Inferior parietal cortex (tissue), 1 donor: ENCODE results near the gene ASB5.

ENCODE experiments used
- DNase-seq: peaks from one replicate; pipeline ENCODE4 v3.0.0-alpha.2; 2016; ENCODE audit errors: extremely low spot score

Gene ASB5

DNA sequence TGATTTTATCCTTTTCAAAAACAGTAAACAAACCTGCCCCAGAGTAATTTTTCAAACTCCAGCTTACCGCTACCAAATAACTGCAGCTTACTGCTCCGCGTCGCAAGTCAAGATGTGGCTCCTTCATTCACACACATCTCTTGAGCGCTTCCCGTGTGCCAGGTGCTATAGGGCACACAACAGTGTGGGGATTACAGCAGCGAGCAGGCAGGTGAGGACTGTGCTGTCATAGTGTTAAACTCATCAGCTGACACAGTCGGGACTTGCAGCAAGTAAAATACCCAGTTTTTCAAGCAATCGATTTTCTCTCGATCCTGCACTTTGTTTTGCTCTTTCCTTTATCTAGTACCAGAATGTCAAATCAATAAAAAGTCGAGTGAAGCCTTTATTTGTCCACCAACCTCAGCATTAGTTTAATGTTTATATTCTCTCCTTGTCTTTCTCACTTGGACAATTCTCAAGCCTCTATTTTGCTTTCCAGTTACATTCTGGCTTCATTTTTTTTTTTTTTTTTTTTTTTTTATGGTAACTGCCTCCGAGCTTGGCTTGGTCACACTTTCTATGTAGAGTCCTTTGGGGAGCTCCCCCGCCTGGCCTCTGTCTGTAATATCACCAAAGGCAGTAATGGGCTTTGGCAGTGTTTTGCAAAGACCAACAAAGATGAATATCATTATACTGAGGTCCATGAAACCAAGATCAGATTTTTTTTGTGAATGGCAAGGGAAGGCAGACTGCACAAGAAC lies 8.3 kb upstream of the ASB5 start:
- DNase-seq = peak; percentile 60

DNA sequence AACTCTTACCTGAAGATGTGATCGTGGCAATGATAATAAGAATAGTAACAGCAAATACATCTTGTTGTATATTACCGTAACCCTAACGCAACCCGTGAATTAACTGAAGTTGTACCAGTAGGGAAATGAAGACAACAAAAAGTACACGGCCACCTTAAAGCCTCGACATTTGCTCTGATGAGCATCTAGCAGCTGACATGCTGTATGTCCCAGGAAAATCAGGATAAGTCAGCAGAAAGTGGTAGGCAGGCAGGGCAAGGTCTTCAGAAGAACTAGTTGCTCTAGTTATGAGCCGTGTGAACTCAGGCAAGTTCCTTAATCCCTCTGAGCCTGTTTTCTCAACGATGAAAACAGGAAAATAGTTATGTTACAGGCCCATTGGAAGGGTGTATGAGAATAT lies 7.7 kb upstream of the ASB5 start:
- no peak for DNase-seq

DNA sequence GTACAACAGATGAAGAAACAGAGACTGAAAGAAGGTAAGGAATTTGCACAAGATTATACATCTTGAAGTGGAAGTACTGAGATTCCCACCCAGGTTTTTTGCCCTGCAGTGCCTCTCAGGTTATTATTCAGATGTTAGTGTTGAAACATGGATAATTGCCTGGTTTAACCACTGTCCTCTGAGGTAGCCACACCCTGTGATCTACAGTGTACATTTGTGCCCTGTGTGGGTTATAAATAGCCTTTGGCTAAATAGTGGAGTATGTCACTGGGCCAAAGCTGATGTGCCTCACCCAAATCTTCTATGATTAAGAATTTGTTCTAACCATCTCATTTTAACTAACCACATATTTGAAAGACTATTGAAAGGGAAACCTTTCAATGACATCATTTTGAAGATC lies 5.4 kb upstream of the ASB5 start:
- no peak for DNase-seq

DNA sequence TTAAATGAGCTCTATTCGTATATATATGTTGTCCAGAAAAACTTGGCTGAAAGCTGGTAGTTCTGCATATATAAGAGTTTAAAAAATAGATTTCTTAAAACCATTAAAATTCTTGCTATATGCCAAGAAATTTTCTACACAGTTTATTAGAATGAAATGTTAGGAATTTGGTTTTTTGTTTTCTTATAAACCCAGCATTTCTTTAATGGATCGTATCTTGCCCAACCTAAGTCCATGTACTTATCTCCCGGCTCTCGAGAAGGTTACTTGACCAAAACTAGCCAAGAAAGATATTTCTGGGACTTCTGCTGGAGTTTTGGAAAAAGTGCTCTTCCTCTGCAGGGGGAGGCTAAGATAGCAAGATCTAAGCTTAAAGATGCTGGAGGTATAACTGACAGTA lies 4.7 kb upstream of the ASB5 start:
- DNase-seq = no peak

DNA sequence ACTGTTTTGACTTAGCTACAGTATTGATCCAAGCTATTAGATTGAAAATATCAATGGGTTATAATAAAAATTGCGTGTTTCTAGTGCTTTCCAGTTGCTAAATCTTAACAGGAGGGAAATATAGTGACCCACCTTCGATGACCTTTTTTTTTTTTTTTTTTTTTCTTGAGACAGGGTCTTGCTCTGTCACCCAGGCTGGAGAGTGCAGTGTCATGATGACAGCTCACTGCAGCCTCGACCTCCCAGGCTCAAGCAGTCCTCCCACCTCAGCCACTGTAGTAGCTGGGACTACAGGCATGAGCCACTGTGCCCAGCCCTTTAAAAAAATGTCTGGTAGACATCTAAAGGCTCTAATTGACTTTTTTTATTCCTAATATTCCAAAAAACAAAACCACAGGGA lies 3.8 kb upstream of the ASB5 start:
- DNase-seq = no peak

DNA sequence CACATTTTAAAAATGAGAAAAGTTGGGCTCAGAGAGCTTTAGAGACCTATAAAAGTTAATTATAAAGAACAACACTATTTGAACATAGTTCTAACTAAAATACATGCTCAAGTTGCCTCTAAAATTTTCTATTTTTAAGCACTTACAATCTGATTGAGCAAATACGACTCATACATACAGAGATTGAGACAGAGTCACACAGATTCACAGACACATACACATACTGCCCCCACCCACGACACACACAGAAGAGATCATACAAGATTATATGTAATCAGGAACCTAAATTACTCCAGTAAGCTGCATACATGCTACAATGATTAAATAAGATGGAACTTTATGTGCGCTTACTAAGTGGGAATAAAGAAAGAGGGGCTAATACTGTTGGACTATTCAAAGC lies 2.7 kb upstream of the ASB5 start:
- no peak for DNase-seq

DNA sequence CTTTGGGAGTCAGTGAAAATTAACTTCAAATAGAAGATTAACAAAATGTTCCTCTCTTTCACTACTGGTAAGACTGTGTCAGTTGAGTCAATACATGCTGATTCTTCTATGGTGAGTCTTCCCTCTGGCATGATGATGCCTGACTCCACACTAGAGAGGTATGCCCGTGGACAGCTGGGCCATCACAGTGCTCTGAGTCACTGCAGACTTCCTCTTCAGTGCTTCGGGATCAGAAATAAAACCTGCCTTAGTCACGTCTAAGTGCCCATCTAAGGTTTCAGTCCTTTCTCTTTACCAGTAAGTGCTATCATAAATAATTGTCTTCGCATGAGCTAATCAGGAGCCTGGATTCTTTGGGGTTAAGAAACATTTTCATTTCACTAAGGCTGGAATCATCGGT lies 1.6 kb upstream of the ASB5 start:
- no peak for DNase-seq

DNA sequence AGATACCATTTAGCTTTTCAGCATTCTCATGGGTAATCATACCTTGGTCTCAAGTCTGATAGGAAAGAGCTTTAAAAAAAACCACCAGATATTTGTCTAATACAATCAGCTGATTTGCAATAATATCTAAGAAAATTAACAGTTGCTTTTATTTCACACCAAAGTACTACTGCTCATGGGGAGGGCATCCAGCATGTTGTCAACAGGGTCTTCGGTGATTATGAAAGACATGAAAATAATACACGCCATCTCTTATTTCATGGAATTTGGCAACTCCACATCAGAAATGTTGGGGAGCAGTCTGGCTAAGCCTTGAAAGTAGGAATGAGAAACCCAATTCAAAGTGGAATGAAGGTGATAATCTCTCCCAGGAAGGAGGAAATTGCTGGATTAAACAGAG lies 3.0 kb downstream of the ASB5 start:
- no peak for DNase-seq

DNA sequence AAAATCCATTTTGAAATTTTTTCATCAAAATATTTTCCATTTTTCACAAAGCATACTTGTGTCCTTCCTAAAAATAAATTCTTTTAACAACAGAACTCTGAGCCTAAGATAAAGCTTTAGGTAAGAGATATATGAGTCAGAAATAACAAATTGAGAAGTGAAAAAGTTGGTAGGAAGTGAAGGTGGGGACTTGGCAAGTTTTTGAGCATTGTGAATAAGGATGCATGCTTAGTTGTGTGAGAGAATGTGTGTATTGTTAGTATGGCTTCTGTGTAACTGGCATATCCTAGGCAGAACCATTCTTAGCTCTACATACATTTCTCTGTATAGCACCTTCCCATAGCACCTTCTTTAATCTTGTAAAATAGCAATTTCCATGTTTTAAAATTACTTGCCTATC lies 6.8 kb downstream of the ASB5 start:
- DNase-seq = no peak

DNA sequence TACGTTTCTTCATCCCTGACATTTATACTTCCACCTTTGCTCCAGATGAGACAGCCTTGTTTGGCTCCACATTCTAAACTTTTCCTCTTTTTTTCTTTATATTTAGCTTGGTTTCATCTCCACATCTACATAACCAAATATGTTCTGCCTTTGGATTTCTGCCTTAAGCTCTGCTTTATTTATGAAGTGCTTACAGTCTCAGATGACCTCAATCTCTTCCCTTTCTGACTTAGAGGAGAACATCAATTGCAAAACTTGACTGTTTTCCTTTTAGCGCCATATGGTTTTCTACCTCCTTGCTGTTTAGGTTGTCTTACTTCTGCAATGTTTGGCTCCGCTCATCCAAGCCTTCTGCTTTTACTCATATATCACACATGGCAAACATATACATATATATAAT lies 7.5 kb downstream of the ASB5 start:
- peak; percentile 25 for DNase-seq

DNA sequence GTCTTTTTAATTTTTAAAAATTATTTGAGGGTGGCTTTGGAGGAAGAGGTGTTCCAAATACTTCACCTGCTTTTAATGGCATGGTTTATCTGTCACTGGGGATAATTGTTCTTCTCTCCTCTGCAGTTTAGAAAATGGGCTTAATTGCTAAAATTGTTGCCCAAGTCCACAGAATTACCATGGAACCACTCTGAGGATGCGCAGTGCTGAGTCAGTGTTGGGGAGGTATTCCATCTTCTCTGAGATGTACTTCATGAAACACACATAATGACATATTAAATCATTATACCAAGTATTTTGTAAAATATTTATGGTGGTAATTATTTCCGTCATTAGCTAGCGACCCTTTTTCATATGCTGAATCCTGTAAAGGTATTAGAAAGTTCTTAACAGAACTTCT lies 8.0 kb downstream of the ASB5 start:
- no peak for DNase-seq

DNA sequence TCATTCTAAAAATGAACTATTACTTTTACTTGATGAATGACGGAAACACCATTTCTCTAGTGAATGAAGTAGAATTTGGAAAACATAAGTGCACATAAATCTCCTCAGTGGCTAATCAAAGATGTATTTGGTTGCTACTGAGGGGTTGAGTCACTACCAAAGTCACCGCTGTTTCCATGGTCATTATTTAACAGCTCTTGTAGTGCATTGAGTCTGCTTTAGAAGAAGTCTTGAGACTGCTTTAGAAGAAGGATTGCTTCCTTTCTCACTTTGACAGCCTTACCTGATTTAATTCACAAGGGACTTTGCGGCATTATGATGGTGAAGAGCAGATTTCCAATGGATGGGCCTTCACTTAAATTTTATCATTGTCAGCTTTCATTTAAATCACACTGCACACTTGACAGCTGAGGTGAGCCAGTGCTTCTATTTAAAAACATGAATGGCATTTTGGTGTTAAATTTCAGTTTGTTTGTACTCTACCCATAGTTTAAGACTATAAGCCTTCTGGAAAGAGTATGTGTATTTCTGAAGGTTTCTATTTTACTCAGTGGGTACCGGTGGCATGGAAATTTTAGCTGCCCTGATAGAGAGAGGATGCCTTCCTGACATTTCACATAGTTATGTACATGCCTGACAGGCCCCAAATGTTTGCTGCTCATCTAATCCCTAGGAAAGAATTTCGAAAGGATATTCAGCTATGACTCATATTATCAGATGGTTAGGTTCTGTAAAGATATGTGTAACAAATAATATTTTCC lies 9.5 kb downstream of the ASB5 start:
- no peak for DNase-seq

DNA sequence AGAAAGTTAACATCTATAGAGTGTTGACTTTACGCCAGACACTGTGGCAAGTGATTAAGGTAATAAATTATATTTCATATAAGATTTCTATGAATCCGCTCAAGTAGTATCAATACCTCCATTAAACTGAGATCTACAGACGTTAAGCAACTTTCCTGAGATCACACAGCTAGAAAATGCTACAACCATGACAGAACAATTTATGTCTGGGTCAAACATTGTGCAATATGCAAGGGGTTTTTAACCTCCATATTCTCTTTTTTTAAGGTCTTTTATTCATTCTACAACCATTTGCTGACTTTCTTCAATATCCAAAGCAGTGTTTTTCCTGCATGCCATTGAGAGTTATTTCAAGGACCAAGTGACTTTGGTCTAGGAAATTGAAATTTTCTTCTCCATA lies 10.9 kb downstream of the ASB5 start:
- DNase-seq = no peak

DNA sequence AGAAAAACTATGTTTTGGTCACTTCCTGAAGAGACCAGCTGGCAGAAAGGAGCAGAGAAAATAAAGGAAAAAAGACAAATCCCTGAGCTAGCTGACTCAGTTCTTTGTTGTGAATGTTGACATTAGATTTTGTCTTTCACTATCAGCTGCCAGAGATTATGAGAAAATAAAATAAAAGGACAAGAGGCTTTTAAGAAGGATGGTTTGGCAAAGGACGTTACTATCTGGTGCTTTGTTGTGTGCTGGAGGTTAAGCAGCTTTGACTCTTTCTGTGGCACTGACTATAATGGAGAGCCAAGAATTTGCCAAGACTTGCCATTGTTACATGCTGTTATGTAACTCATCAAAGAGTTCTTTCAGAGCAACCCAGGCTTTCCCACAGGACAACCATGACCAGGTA lies 12.1 kb downstream of the ASB5 start:
- DNase-seq = no peak

DNA sequence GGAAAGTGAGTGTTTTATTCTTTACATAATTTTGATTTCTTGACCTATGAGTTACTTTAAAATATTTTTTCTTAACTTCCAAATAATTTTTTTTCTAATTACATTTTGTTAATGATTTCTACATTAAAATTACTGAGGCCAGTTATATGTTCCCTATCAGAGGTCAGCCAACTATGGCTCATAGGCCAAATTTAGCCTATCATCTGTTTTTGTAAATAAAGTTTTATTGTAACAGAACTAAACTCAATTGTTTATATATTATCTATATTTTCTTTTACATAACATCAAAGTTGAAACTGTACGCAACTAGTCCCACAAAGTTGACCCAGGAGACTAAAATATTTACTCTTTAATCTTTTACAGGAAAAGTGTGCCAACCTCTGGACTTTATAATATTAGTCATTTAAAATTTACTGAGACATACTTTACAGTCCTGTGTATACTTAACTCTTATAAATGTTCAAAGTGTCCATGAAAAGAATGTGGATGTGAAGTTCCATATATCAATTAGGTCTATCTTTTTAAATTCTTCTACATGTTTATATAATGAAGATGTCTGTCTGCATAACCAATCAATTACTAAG lies 26.2 kb downstream of the ASB5 start:
- DNase-seq = no peak

DNA sequence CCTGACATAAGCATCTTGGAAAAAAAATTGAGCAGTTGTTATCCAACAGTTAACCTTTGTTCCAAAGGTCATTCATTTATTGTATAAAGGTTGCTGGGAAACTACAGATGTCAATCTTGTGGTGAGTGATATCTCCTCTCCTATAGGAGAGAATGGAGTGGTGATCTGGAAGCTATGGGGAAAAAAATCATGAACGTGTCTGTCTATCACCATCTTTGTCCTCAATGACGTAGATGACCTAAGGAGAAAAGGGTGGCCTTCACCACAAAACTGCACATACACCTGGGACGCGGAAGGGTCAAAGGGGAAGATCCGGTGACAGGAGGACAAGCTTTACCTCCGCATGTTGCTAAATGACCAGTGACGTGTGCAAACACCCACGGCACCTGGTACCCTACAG lies 27.3 kb downstream of the ASB5 start:
- no peak for DNase-seq

DNA sequence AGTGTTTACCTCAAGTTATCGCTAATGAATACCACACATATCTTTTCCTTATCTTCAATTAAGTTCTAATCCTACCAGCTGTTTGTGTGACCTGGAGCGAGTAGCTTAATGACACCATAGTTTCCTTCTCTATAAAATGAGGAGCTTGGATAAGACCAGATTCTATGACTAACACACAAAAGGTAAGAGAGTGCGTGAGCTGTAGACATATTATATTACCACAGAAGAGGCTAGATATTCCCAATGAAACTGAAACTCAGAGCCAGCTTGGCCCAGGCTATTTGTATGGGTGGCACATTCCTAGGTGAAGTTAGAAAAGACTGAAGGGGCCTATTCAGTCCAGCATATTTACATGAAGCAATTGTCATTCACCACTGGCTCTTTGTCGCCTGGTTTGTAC lies 30.2 kb downstream of the ASB5 start:
- DNase-seq = no peak

DNA sequence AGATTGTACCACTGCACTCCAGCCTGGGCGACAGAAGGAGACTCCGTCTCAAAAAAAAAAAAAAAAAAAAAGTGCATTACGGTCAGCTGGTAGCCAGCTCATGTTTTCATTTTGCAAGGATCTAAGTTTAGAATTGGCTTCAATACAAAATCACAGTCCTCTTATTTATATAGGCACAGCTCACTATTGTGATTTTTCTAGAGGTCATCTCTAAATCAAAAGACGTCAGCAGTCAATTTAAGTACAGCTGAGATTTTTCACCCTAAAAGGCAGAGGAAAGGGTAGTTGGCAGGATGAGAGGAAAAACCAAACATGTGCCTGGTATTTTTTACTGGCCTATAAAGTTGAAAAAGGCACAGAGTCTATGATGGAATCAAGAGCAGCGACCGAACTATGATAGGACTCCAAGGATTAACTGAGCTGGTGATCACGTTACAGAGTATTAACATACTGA lies 30.8 kb downstream of the ASB5 start:
- no peak for DNase-seq

DNA sequence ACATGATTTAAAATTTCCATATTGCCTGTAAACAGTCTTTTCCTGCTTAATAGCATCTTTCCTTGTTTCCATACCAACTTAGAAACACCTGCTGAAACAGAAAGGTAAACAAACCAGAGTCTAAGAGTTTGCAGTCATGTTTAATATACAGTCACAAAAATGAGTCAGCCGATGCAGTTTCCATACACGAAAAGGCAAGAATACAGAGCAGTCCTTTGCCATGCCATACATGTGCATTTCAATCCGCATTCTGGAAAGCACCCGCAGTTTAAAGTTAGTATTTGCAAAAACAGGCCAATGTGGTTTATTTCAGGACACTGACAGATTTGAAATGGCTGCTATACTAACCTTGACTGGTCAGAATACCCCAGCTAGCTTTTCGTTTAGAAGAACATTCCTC lies 32.1 kb downstream of the ASB5 start:
- no peak for DNase-seq

DNA sequence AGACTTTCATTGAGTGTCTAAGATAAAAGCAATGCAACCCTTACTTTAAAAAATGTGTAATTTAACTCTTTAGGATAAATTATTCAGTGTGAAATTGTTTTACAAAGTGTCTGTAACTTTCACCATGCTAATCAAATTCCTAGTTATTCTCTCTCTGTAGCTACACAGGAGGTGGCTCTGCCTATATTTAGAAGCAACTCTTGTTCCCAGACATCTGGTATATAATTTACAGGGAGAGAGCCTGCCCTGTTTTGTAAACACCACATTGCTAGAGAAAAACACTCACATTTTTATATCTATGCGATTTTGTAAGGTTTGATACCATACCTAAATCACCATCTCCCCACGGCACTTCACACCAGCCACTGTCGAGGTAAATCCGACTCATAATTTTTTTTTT lies 38.2 kb downstream of the ASB5 start:
- DNase-seq = no peak

DNA sequence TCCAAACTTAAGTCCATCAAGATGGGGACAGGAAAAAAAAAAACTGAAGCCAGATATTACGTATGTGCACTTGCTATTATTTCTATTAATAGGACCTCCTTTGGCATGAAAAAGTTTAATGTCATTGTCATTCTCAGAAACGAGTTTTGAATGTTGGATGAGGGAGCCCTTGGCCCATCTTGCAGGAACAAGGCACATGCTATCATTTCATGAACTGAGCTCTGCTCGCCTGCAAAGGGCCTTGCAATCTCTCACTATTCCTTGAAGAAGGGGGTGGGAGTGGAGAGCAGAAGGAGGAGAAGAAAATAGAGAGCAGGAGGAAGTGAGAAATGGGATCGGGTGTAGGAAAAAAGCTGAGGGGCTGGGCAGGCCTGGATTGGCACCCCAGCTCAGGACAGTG lies 39.4 kb downstream of the ASB5 start:
- no peak for DNase-seq

DNA sequence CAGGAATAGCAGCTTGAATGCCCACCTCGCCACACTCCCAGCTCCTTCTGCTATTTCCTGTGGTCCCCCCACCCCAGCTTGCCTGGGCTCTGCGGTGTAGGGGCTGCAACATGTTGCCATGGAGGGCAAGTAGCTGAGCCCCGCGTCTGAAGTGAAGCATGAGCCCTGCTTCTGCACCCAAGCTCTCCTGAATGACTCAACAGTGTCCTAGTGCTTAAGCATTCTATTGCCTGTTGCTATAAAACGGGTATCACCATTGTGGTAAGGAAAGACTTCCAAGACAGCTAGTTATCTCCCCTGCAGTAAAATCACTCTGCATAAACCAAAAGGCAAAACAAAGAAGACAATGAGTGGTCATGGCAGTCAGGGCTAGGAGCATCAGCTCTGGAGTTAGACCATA lies 42.3 kb downstream of the ASB5 start:
- DNase-seq = no peak

DNA sequence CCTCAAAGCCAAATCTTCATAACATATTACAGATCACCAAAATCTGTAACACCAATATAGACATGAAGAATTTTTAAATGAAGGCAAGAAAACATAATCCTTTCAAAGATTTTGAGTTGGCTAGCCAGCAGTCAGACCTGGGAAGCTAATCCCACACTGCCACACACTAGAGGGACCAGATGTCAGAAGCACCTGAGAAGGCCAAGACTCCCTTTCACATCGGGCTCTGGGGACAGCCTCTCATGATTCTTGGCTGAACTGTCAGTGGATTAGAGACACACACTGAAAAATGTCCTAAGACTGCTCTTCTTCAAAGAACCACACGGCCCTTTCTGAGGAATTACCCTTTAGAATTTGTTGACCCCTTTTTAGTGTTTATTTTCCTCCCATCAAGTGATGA lies 45.5 kb downstream of the ASB5 start:
- DNase-seq = no peak
